ENCODE data around the gene SLC48A1. TPM values are rescaled to one million over a fixed set of nuclear protein-coding genes. Genes with fewer than 3 reads are reported as not detected.

The SLC48A1 gene
- total RNA-seq, 1 experiment from 2014 or later, result 151 TPM

GRCh38 chr12:47753021-47754001 lies 19.7 kb upstream of the SLC48A1 start:
- in situ Hi-C loops (cut with HindIII; ENCODE audit: low pct_unique_long_range_greater_than_20kb, low sequenced_read_pairs), result no loop called here
- no peak for DNase-seq (ENCODE audit: low read depth)

- peak; percentile 44 for DNase-seq (ENCODE audit: low read depth)
- in situ Hi-C loops (cut with HindIII; ENCODE audit: low pct_unique_long_range_greater_than_20kb, low sequenced_read_pairs), result no loop called here
Measured at GRCh38 chr12:47754126-47754525, 18.9 kb upstream of the SLC48A1 start.

GRCh38 chr12:47754881-47755280 lies 18.2 kb upstream of the SLC48A1 start:
- no peak for DNase-seq (ENCODE audit: low read depth)
- in situ Hi-C loops (cut with HindIII; ENCODE audit: low pct_unique_long_range_greater_than_20kb, low sequenced_read_pairs), result no loop called here

GRCh38 chr12:47755655-47756562 lies 17.1 kb upstream of the SLC48A1 start:
- in situ Hi-C loops (cut with HindIII; ENCODE audit: low pct_unique_long_range_greater_than_20kb, low sequenced_read_pairs), result no loop called here
- peak; percentile 66 for DNase-seq (ENCODE audit: low read depth)

- DNase-seq (ENCODE audit: low read depth), result no peak
- in situ Hi-C loops (cut with HindIII; ENCODE audit: low pct_unique_long_range_greater_than_20kb, low sequenced_read_pairs), result no loop called here
Measured at GRCh38 chr12:47757364-47757839, 15.6 kb upstream of the SLC48A1 start.

- in situ Hi-C loops (cut with HindIII; ENCODE audit: low pct_unique_long_range_greater_than_20kb, low sequenced_read_pairs), result no loop called here
Measured at GRCh38 chr12:47757840-47758583, 15.0 kb upstream of the SLC48A1 start.

GRCh38 chr12:47758584-47758833 lies 14.5 kb upstream of the SLC48A1 start:
- no peak for DNase-seq (ENCODE audit: low read depth)
- in situ Hi-C loops (cut with HindIII; ENCODE audit: low pct_unique_long_range_greater_than_20kb, low sequenced_read_pairs), result no loop called here

More at GRCh38 chr12:47757840-47758583, 15.0 kb upstream of the SLC48A1 start:
- no peak for DNase-seq (ENCODE audit: low read depth)

- in situ Hi-C loops (cut with HindIII; ENCODE audit: low pct_unique_long_range_greater_than_20kb, low sequenced_read_pairs), result no loop called here
- DNase-seq (ENCODE audit: low read depth), result peak; percentile 94
Measured at GRCh38 chr12:47758834-47759690, 14.0 kb upstream of the SLC48A1 start, which contains the start of gene RAPGEF3. Gene RAPGEF3 (minus strand): TSS chr12:47758880. CDS start chr12:47758556, 324 bp downstream.

- no peak for DNase-seq (ENCODE audit: low read depth)
- in situ Hi-C loops (cut with HindIII; ENCODE audit: low pct_unique_long_range_greater_than_20kb, low sequenced_read_pairs), result no loop called here
Measured at GRCh38 chr12:47762850-47763465, 10.1 kb upstream of the SLC48A1 start.

GRCh38 chr12:47763481-47764346 lies 9.3 kb upstream of the SLC48A1 start:
- in situ Hi-C loops (cut with HindIII; ENCODE audit: low pct_unique_long_range_greater_than_20kb, low sequenced_read_pairs), result no loop called here
- peak; percentile 100 for DNase-seq (ENCODE audit: low read depth)

- no peak for DNase-seq (ENCODE audit: low read depth)
- in situ Hi-C loops (cut with HindIII; ENCODE audit: low pct_unique_long_range_greater_than_20kb, low sequenced_read_pairs), result no loop called here
Measured at GRCh38 chr12:47766502-47767215, 6.4 kb upstream of the SLC48A1 start.

GRCh38 chr12:47767216-47767724 lies 5.8 kb upstream of the SLC48A1 start:
- in situ Hi-C loops (cut with HindIII; ENCODE audit: low pct_unique_long_range_greater_than_20kb, low sequenced_read_pairs), result no loop called here
- no peak for DNase-seq (ENCODE audit: low read depth)

GRCh38 chr12:47768323-47768811 lies 4.7 kb upstream of the SLC48A1 start:
- in situ Hi-C loops (cut with HindIII; ENCODE audit: low pct_unique_long_range_greater_than_20kb, low sequenced_read_pairs), result no loop called here
- peak; percentile 97 for DNase-seq (ENCODE audit: low read depth)

- in situ Hi-C loops (cut with HindIII; ENCODE audit: low pct_unique_long_range_greater_than_20kb, low sequenced_read_pairs), result no loop called here
- DNase-seq (ENCODE audit: low read depth), result no peak
Measured at GRCh38 chr12:47769234-47770085, 3.6 kb upstream of the SLC48A1 start.

Data from Caki2 (cell line).